GM21423 (cell line): ENCODE results near the gene CCP110.

Source experiments
- ATAC-seq: cut with Tn5 transposase; IDR thresholded peaks from one replicate; pipeline ENCODE4 v1.9.1; 2021; ENCODE audit warnings: mild to moderate bottlenecking, moderate library complexity; ENCODE audit not compliant: unreplicated experiment

Gene CCP110

DNA sequence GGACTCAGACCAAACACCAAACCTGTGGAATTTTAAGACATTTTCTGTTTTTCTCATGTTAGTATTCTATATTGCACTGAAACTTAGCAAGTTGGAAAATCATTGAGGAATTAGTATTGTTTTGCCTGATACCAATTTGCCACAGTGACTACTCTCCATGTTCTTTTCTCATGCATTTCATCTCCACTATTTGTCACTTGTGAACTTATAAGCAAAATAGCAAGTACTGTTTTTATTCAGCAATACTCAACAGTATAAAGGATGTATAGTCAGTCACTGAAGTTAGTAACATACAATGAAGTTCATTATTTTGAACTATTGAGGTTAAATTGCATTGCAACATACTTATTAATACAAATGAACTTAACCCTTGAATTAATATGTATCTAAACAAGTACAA lies 25.9 kb downstream of the CCP110 start:
- no peak for ATAC-seq

GRCh38 chr16:19555186-19555937 lies 31.6 kb downstream of the CCP110 start, which contains the start of gene VPS35L:
TSS of gene VPS35L (plus strand) at chr16:19555703. CDS start at chr16:19555730, 27 bp downstream.
- peak; percentile 95 for ATAC-seq

DNA sequence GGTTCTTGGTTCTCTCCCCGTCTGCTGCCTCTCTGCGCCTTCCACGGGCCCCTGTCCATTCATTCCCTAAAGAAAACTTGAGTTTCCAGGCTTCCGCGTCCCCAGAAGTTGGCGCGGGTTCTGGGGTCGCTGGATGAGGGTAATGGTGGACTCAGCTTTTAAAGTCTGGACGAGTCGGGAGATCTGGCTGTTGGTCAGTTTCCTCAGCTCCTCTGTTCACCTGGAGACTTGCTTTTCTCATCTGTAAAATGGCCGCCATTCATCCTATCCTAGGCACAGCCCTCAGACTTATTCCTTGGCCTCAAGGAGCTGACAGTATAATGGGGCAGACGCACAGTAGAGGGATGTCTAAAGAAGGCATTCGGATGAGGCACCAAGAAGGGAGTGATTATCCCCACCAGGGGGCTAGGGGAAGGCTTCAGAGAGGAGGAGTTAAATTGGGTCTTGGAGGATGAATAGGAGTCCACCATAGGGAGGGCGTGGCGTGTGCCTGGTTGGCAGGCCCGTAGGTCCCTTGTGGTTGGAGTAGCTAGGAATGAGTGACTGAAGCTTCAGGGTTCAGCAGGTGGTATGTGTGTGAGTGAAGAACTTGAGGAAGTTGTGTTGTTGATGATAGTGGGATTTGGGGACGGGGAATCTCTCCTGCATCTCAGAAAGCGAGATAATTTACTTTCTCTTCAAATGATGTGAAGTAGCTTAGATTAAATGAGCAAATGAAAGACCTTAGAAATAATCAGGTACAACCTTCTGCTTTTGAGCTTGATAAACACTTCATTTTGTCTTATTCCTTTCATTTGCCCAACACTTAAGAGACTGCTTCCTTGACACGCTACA lies 32.4 kb downstream of the CCP110 start:
- no peak for ATAC-seq

- ATAC-seq = no peak
These were observed 35.6 kb downstream of the CCP110 start for GRCh38 chr16:19559242-19559910.

DNA sequence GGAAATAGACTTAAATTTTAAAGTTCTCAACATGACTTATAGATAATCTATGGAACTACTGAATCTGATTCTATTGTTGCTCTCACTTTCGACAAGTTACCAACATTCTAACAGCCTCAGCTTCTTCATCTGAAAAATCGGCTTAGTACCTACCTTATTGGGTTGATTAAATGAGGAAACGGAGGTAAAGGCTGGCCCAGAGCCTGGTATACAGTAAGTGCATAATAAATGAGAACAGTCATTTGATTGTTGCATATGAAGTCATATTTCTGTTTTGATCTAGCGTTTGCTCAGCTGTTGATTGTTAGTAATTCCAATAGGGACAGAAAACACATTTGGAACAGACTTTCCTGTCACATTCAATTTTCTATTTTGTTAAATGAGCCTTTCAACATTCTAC lies 36.3 kb downstream of the CCP110 start:
- no peak for ATAC-seq

GRCh38 chr16:19563377-19563776 lies 39.6 kb downstream of the CCP110 start:
- no peak for ATAC-seq

GRCh38 chr16:19566362-19566761 lies 42.6 kb downstream of the CCP110 start:
- ATAC-seq = no peak

DNA sequence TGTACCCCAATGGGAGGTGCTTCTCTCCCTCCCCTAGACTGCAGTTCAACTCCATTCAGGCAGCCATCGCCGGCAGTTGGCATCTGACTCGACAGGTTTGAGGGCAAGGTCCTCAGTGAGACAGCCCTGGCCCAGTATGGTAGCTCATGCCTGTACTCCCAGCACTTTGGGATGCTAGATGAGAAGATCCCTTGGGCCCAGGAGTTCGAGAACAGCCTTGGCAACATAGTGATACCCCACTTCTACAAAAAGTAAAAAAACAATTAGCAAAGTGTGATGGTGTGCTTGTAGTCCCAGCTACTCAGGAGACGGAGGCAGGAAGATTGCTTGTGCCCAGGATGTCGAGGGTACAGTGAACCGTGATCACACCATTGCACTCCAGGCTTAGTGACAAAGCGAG lies 43.8 kb downstream of the CCP110 start:
- no peak for ATAC-seq

GRCh38 chr16:19573997-19574396 lies 50.3 kb downstream of the CCP110 start:
- no peak for ATAC-seq

- ATAC-seq = no peak
These were observed 50.9 kb downstream of the CCP110 start for GRCh38 chr16:19574615-19575014.

DNA sequence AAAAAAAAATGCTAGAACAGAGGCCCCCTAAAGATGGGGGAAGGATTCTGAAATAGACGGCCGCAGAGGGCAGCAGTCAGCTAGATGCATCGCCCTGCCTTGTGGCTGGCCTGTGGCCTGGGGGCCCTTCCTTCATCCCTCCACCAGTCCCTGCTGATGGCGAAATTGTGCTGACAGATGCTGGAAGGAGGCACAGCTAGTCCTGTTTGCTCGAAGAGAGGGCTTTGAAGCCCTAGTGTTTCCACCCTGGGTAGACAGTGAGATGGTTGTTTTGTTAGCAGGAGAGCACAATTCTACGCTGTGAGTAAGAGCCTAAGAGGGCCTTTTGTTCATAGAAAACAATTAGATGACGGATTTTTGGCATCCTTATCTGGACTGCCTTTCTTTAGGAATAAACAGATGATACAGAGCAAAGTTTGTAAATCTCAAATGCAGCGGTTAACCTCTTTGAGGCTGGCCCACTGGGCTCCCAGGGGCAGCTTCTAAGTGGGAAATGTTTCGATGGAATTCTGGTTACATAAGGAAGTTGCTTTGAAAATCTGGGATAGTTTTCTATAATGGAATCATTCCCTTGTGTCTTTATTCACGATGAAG lies 54.7 kb downstream of the CCP110 start:
- no peak for ATAC-seq

GRCh38 chr16:19582050-19582831 lies 58.5 kb downstream of the CCP110 start:
- ATAC-seq = no peak

DNA sequence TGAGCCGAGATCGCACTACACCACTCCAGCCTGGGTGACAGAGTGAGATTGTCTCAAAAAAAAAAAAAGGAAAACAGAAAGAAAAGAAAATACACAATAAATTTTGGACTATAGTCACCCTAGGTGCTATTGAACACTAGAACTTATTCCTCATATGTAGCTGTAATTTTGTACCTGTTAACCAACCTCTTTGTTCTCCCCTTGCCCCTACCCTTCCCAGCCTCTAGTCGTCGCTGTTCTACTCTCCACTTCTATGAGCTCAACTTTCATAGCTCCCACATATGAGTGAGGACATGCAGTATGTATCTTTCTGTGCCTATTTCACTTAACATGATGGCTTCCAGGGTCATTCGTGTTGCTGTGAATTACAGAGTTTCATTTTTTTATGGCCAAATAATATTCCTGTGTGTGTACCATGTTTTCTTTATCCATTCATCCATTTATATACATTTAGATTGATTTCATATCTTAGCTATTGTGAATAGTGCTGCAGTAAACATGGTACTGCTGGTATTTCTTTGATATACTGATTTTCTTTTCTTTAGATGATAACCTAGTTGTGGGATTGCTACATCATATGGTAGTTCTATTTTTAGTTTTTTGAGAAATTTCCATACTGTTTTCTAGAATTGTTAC lies 60.0 kb downstream of the CCP110 start:
- ATAC-seq = peak; percentile 49

DNA sequence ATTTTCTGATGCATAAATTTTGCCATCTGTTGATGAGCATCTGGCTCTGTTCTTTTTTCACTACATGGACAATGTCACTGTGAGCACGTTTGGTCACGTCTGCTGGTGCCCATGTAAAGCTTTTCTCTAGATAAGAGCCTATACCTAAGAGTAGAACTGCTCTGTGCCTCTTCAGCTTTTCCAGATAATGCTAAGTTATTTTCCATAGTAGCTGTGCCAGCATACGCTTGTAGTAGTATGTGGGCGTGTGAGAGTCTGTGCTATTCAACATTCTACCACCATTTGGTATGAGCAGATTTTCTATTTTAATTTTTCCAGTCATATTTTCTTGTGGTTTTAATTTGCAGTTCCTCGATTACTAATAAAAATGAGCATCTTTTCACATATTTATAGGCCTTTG lies 64.9 kb downstream of the CCP110 start:
- ATAC-seq = no peak

GRCh38 chr16:19589106-19589505 lies 65.4 kb downstream of the CCP110 start:
- no peak for ATAC-seq

- no peak for ATAC-seq
These were observed 66.1 kb downstream of the CCP110 start for GRCh38 chr16:19589771-19590302.

DNA sequence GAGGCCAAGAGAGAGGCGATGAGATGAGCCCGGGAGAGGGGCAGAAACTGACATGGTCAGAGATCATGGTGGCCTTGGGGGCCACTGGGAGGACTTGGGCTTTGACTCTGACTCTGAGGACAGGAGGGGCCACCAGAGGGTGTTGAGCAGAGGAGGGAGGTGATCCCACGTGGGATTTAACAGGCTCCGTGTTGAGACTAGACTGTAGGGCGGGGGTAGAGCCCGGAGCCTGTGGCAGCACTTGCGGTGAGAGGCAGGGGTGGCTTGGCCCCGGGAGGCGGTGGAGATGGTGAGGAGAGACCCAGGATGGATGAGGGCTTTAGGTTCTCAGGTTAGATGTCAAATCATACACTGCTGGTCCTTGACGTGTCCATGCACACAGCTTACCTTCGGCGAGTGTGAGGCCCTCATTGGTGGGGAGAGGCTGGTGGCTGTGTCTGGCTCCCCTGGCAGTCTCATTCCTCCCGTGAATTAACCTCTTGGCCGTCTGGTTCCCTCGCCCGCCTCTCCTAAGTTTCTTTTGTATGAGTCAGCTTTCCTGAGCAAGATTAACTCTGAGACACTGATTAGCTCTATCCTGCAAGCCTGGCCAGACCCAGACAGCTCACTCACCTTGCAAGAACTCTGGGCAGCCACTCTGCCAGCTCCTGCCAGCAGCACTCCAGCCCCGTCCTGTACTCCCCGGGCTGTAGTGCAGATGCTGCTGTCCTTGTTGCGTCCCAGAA lies 71.5 kb downstream of the CCP110 start:
- ATAC-seq = no peak

DNA sequence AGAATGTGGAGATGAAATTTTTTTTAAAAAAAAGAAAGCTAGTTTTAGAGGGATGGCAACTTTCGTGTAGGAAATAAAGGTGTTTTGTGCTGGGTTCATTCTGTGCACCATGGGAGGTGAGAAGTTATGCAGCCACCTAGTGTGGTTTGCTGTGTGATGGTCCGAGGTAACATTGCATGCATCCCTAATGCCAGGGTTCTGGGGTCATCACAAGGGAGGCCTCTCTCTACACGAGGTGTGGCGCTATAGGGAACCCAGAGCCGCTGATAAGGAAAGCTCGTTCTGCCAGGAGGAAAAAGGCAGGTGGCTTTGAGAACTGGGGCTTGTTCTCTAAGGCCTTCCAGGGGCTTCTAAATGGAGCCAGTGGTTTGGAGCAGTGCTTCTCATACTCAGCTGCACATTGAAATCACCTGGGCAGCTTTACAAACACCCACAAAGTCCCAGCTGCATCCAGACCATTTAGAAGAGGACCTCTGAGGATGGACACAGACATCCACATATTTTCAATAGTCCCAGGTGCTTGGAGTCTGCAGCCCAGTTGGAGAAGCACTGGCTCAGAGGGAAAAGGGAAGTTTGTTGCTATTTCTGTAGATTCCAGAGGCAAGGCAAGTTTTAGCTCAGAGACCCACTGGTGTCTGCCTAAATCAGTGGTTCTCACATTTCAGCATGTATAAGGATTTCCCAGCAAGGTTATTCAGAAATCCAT lies 75.2 kb downstream of the CCP110 start:
- no peak for ATAC-seq
